ENCODE data around the gene WDR82. TPM values are rescaled to one million over a fixed set of nuclear protein-coding genes. Genes with fewer than 3 reads are reported as not detected.

The WDR82 gene
- total RNA-seq, 1 donor: 58.3 TPM

GRCh38 chr3:52218026-52218425 lies 60.4 kb downstream of the WDR82 start:
- Histone ChIP-seq H3K27me3 (ENCODE audit: insufficient read depth, low read length) (no peaks in the 10 kb centered on the region), H3K4me1 (ENCODE audit: insufficient read depth, low read length) (peaks cover 9% of the 10 kb centered on the region), H3K27ac (ENCODE audit: low read depth, low read length) (no peak overlapping the region), H3K9me3 (ENCODE audit: low read depth, low read length) (no peaks in the 10 kb centered on the region), H3K4me2 (ENCODE audit: insufficient read depth, low read length) (no peak overlapping the region), H4K20me1 (ENCODE audit: insufficient read depth, low read length) (peaks cover 3% of the 10 kb centered on the region), H2AFZ (ENCODE audit: low read length) (no peak overlapping the region), H3K79me2 (ENCODE audit: insufficient read depth, low read length) (no peaks in the 10 kb centered on the region), H3K4me3 (ENCODE audit: insufficient read depth, low read length) (no peak overlapping the region), H3K36me3 (ENCODE audit: insufficient read depth, low read length) (peaks cover 26% of the 10 kb centered on the region)
- TF ChIP-seq CTCF (IDR thresholded peaks at IDR 0.05; ENCODE audit: extremely low read depth, low read depth, low read length): no peak
- peak; percentile 85 for DNase-seq (ENCODE audit: insufficient read length, low spot score, missing footprints)

- H3K4me1 ChIP-seq (ENCODE audit: insufficient read depth, low read length): peaks cover 9% of the 10 kb centered on the region
- TF ChIP-seq CTCF (IDR thresholded peaks at IDR 0.05; ENCODE audit: extremely low read depth, low read depth, low read length): no peak
- no peak overlapping the region for H3K4me3 ChIP-seq (ENCODE audit: insufficient read depth, low read length)
- DNase-seq (ENCODE audit: insufficient read length, low spot score, missing footprints): no peak
- no peak overlapping the region for H2AFZ ChIP-seq (ENCODE audit: low read length)
- H4K20me1 ChIP-seq (ENCODE audit: insufficient read depth, low read length): peaks cover 3% of the 10 kb centered on the region
- H3K9me3 ChIP-seq (ENCODE audit: low read depth, low read length): no peaks in the 10 kb centered on the region
- no peak overlapping the region for H3K4me2 ChIP-seq (ENCODE audit: insufficient read depth, low read length)
- H3K27me3 ChIP-seq (ENCODE audit: insufficient read depth, low read length): no peaks in the 10 kb centered on the region
- H3K79me2 ChIP-seq (ENCODE audit: insufficient read depth, low read length): no peaks in the 10 kb centered on the region
- H3K36me3 ChIP-seq (ENCODE audit: insufficient read depth, low read length): peaks cover 32% of the 10 kb centered on the region
- H3K27ac ChIP-seq (ENCODE audit: low read depth, low read length): no peak overlapping the region
These were observed 61.0 kb downstream of the WDR82 start for GRCh38 chr3:52217409-52217805.

GRCh38 chr3:52216585-52217408 lies 61.7 kb downstream of the WDR82 start:
- Histone ChIP-seq H3K27ac (ENCODE audit: low read depth, low read length) (no peak overlapping the region), H3K4me1 (ENCODE audit: insufficient read depth, low read length) (peaks cover 9% of the 10 kb centered on the region), H3K4me2 (ENCODE audit: insufficient read depth, low read length) (peak overlapping the region; percentile 37), H2AFZ (ENCODE audit: low read length) (no peak overlapping the region), H3K27me3 (ENCODE audit: insufficient read depth, low read length) (no peaks in the 10 kb centered on the region), H3K79me2 (ENCODE audit: insufficient read depth, low read length) (no peaks in the 10 kb centered on the region), H3K9me3 (ENCODE audit: low read depth, low read length) (no peaks in the 10 kb centered on the region), H3K4me3 (ENCODE audit: insufficient read depth, low read length) (no peak overlapping the region), H3K36me3 (ENCODE audit: insufficient read depth, low read length) (peaks cover 38% of the 10 kb centered on the region), H4K20me1 (ENCODE audit: insufficient read depth, low read length) (peaks cover 3% of the 10 kb centered on the region)
- TF ChIP-seq CTCF (IDR thresholded peaks at IDR 0.05; ENCODE audit: extremely low read depth, low read depth, low read length): no peak
- DNase-seq (ENCODE audit: insufficient read length, low spot score, missing footprints): peak; percentile 93

- Histone ChIP-seq H3K4me1 (ENCODE audit: insufficient read depth, low read length) (peaks cover 9% of the 10 kb centered on the region), H3K27ac (ENCODE audit: low read depth, low read length) (no peak overlapping the region), H3K79me2 (ENCODE audit: insufficient read depth, low read length) (no peaks in the 10 kb centered on the region), H3K4me2 (ENCODE audit: insufficient read depth, low read length) (no peak overlapping the region), H3K36me3 (ENCODE audit: insufficient read depth, low read length) (peaks cover 52% of the 10 kb centered on the region), H2AFZ (ENCODE audit: low read length) (no peak overlapping the region), H3K9me3 (ENCODE audit: low read depth, low read length) (no peaks in the 10 kb centered on the region), H3K4me3 (ENCODE audit: insufficient read depth, low read length) (no peak overlapping the region), H3K27me3 (ENCODE audit: insufficient read depth, low read length) (no peaks in the 10 kb centered on the region), H4K20me1 (ENCODE audit: insufficient read depth, low read length) (peaks cover 3% of the 10 kb centered on the region)
- no peak for DNase-seq (ENCODE audit: insufficient read length, low spot score, missing footprints)
- no peak for TF ChIP-seq CTCF (IDR thresholded peaks at IDR 0.05; ENCODE audit: extremely low read depth, low read depth, low read length)
These were observed 63.1 kb downstream of the WDR82 start for GRCh38 chr3:52215351-52215750.
